ENCODE data around the gene PACS2. TPM values are rescaled to one million over a fixed set of nuclear protein-coding genes. Genes with fewer than 3 reads are reported as not detected.

PACS2 gene
- total RNA-seq, 1 donor: 27.0 TPM

GRCh38 chr14:105433161-105433605, 118.6 kb downstream of the PACS2 start:
- H3K27me3 ChIP-seq (ENCODE audit: insufficient read depth, low read length): no peaks in the 10 kb centered on the region
- H3K4me3 ChIP-seq (ENCODE audit: low read length): no peak overlapping the region
- H3K4me1 ChIP-seq (ENCODE audit: insufficient read depth, low read length): peaks cover 4% of the 10 kb centered on the region
- no peaks in the 10 kb centered on the region for H3K9me3 ChIP-seq (ENCODE audit: low read depth, low read length)

GRCh38 chr14:105436402-105436801, 121.9 kb downstream of the PACS2 start:
- Histone ChIP-seq H3K27me3 (ENCODE audit: insufficient read depth, low read length) (no peaks in the 10 kb centered on the region), H3K4me1 (ENCODE audit: insufficient read depth, low read length) (peaks cover 4% of the 10 kb centered on the region), H3K9me3 (ENCODE audit: low read depth, low read length) (no peaks in the 10 kb centered on the region), H3K4me3 (ENCODE audit: low read length) (no peak overlapping the region)

- no peak overlapping the region for H3K4me3 ChIP-seq (ENCODE audit: low read length)
- peaks cover 4% of the 10 kb centered on the region for H3K4me1 ChIP-seq (ENCODE audit: insufficient read depth, low read length)
- H3K27me3 ChIP-seq (ENCODE audit: insufficient read depth, low read length): no peaks in the 10 kb centered on the region
- no peaks in the 10 kb centered on the region for H3K9me3 ChIP-seq (ENCODE audit: low read depth, low read length)
Observed at GRCh38 chr14:105436891-105437722, 122.6 kb downstream of the PACS2 start.

- no peak overlapping the region for H3K4me3 ChIP-seq (ENCODE audit: low read length)
- no peaks in the 10 kb centered on the region for H3K27me3 ChIP-seq (ENCODE audit: insufficient read depth, low read length)
- no peaks in the 10 kb centered on the region for H3K9me3 ChIP-seq (ENCODE audit: low read depth, low read length)
- peaks cover 4% of the 10 kb centered on the region for H3K4me1 ChIP-seq (ENCODE audit: insufficient read depth, low read length)
Observed at GRCh38 chr14:105437723-105438500, 123.4 kb downstream of the PACS2 start.

- Histone ChIP-seq H3K9me3 (ENCODE audit: low read depth, low read length) (no peaks in the 10 kb centered on the region), H3K27me3 (ENCODE audit: insufficient read depth, low read length) (no peaks in the 10 kb centered on the region), H3K4me1 (ENCODE audit: insufficient read depth, low read length) (peaks cover 4% of the 10 kb centered on the region), H3K4me3 (ENCODE audit: low read length) (no peak overlapping the region)
Observed at GRCh38 chr14:105439179-105439578, 124.6 kb downstream of the PACS2 start.

GRCh38 chr14:105439710-105440553, 125.4 kb downstream of the PACS2 start:
- H3K4me1 ChIP-seq (ENCODE audit: insufficient read depth, low read length): peaks cover 4% of the 10 kb centered on the region
- H3K9me3 ChIP-seq (ENCODE audit: low read depth, low read length): no peaks in the 10 kb centered on the region
- H3K27me3 ChIP-seq (ENCODE audit: insufficient read depth, low read length): no peaks in the 10 kb centered on the region
- H3K4me3 ChIP-seq (ENCODE audit: low read length): no peak overlapping the region

- H3K4me1 ChIP-seq (ENCODE audit: insufficient read depth, low read length): no peaks in the 10 kb centered on the region
- H3K27me3 ChIP-seq (ENCODE audit: insufficient read depth, low read length): no peaks in the 10 kb centered on the region
- no peak overlapping the region for H3K4me3 ChIP-seq (ENCODE audit: low read length)
- H3K9me3 ChIP-seq (ENCODE audit: low read depth, low read length): no peaks in the 10 kb centered on the region
Observed at GRCh38 chr14:105440554-105440900, 126.0 kb downstream of the PACS2 start.

GRCh38 chr14:105440992-105441391, 126.4 kb downstream of the PACS2 start:
- H3K9me3 ChIP-seq (ENCODE audit: low read depth, low read length): no peaks in the 10 kb centered on the region
- no peak overlapping the region for H3K4me3 ChIP-seq (ENCODE audit: low read length)
- no peaks in the 10 kb centered on the region for H3K27me3 ChIP-seq (ENCODE audit: insufficient read depth, low read length)
- no peaks in the 10 kb centered on the region for H3K4me1 ChIP-seq (ENCODE audit: insufficient read depth, low read length)

GRCh38 chr14:105442125-105442524, 127.6 kb downstream of the PACS2 start:
- H3K27me3 ChIP-seq (ENCODE audit: insufficient read depth, low read length): no peaks in the 10 kb centered on the region
- no peaks in the 10 kb centered on the region for H3K9me3 ChIP-seq (ENCODE audit: low read depth, low read length)
- no peaks in the 10 kb centered on the region for H3K4me1 ChIP-seq (ENCODE audit: insufficient read depth, low read length)
- H3K4me3 ChIP-seq (ENCODE audit: low read length): no peak overlapping the region

- no peaks in the 10 kb centered on the region for H3K4me1 ChIP-seq (ENCODE audit: insufficient read depth, low read length)
- no peaks in the 10 kb centered on the region for H3K9me3 ChIP-seq (ENCODE audit: low read depth, low read length)
- H3K27me3 ChIP-seq (ENCODE audit: insufficient read depth, low read length): no peaks in the 10 kb centered on the region
- H3K4me3 ChIP-seq (ENCODE audit: low read length): no peak overlapping the region
Observed at GRCh38 chr14:105442834-105443233, 128.3 kb downstream of the PACS2 start.

GRCh38 chr14:105444859-105445258, 130.3 kb downstream of the PACS2 start:
- Histone ChIP-seq H3K4me1 (ENCODE audit: insufficient read depth, low read length) (no peaks in the 10 kb centered on the region), H3K9me3 (ENCODE audit: low read depth, low read length) (no peaks in the 10 kb centered on the region), H3K4me3 (ENCODE audit: low read length) (no peak overlapping the region), H3K27me3 (ENCODE audit: insufficient read depth, low read length) (no peaks in the 10 kb centered on the region)

GRCh38 chr14:105445290-105445689, 130.7 kb downstream of the PACS2 start:
- H3K4me1 ChIP-seq (ENCODE audit: insufficient read depth, low read length): no peaks in the 10 kb centered on the region
- H3K9me3 ChIP-seq (ENCODE audit: low read depth, low read length): no peaks in the 10 kb centered on the region
- H3K4me3 ChIP-seq (ENCODE audit: low read length): no peak overlapping the region
- no peaks in the 10 kb centered on the region for H3K27me3 ChIP-seq (ENCODE audit: insufficient read depth, low read length)

- Histone ChIP-seq H3K4me1 (ENCODE audit: insufficient read depth, low read length) (no peaks in the 10 kb centered on the region), H3K27me3 (ENCODE audit: insufficient read depth, low read length) (no peaks in the 10 kb centered on the region), H3K9me3 (ENCODE audit: low read depth, low read length) (no peaks in the 10 kb centered on the region), H3K4me3 (ENCODE audit: low read length) (no peak overlapping the region)
Observed at GRCh38 chr14:105445901-105446845, 131.6 kb downstream of the PACS2 start.

- Histone ChIP-seq H3K4me3 (ENCODE audit: low read length) (no peak overlapping the region), H3K9me3 (ENCODE audit: low read depth, low read length) (no peaks in the 10 kb centered on the region)
Observed at GRCh38 chr14:105446971-105447370, 132.4 kb downstream of the PACS2 start.

More at GRCh38 chr14:105446971-105447370, 132.4 kb downstream of the PACS2 start:
- H3K4me1 ChIP-seq (ENCODE audit: insufficient read depth, low read length): no peaks in the 10 kb centered on the region
- no peaks in the 10 kb centered on the region for H3K27me3 ChIP-seq (ENCODE audit: insufficient read depth, low read length)

Measured in mononuclear cell (primary cell).